H1 (cell line): ENCODE measurements around the gene FGF1. TPM values are rescaled to one million over a fixed set of nuclear protein-coding genes. Genes with fewer than 3 reads are reported as not detected.

Source experiments
- CTCF ChIA-PET: fragments of 300-600 bp; sonication (Branson Sonifier 250); formaldehyde crosslinking; loops from one replicate; lab custom pipeline; 2021; ENCODE audit not compliant: partially characterized antibody; lab: Charles Lee
- POLR2A ChIA-PET: fragments of 300-600 bp; sonication (Branson Sonifier 250); formaldehyde crosslinking; loops from one replicate; lab custom pipeline; 2021; ENCODE audit warnings: inconsistent platforms; ENCODE audit not compliant: partially characterized antibody; lab: Charles Lee
- DNase-seq, 2 experiments: peaks; one replicate each; pipeline versions ENCODE4 v3.0.0 to v3.0.0-alpha.2; 2010 to 2022; ENCODE audit warnings: low spot score in 2 of 2, low read depth in 1 of 2, mixed read lengths in 1 of 2
- FAIRE-seq: peaks from 2 replicates; lab custom pipeline; 2011; peaks lifted over from hg19 to GRCh38; lab: Jason Lieb, UNC
- H2AFZ ChIP-seq: 2 replicates; pipeline ENCODE4 v1.8.1; 2012; ENCODE audit warnings: low read length, inconsistent platforms
- H2AK5ac ChIP-seq: 2 replicates; pipeline ENCODE4 v1.6.1; 2013; ENCODE audit warnings: low read depth, low read length
- H2BK120ac ChIP-seq: replicated peaks from 2 replicates; pipeline ENCODE3; 2013; ENCODE audit warnings: low read depth, low read length, inconsistent platforms
- H2BK12ac ChIP-seq: 2 replicates; pipeline ENCODE4 v1.6.1; 2013; ENCODE audit warnings: low read depth, low read length
- H2BK15ac ChIP-seq: 2 replicates; pipeline ENCODE4 v1.6.1; 2013; ENCODE audit warnings: low read length
- H2BK20ac ChIP-seq: 2 replicates; pipeline ENCODE4 v1.6.1; 2013; ENCODE audit warnings: low read length
- H2BK5ac ChIP-seq: 2 replicates; pipeline ENCODE4 v1.6.1; 2013; ENCODE audit warnings: low read depth, low read length
- H3K14ac ChIP-seq: 2 replicates; pipeline ENCODE4 v1.6.1; 2013; ENCODE audit warnings: inconsistent platforms; ENCODE audit not compliant: insufficient read length
- H3K18ac ChIP-seq: 2 replicates; pipeline ENCODE4 v1.6.1; 2013; ENCODE audit warnings: low read length; ENCODE audit errors: extremely low read depth
- H3K23ac ChIP-seq: 2 replicates; pipeline ENCODE4 v1.6.1; 2013; ENCODE audit warnings: inconsistent platforms; ENCODE audit not compliant: insufficient read length
- H3K23me2 ChIP-seq: 2 replicates; pipeline ENCODE4 v1.6.1; 2013; ENCODE audit warnings: low read depth, low read length
- H3K27ac ChIP-seq: 2 replicates; pipeline ENCODE4 v1.6.1; 2011; ENCODE audit warnings: low read depth, low read length, inconsistent platforms
- H3K27me3 ChIP-seq, 4 experiments: replicated peaks in 1 of 4; 1 replicate in 1 of 4; 2 replicates in 3 of 4; pipeline versions ENCODE4 v1.6.1 to v1.8.1; 2011 to 2013; ENCODE audit warnings: low read length in 3 of 4, mild to moderate bottlenecking in 3 of 4, inconsistent platforms in 2 of 4, mixed read lengths in 2 of 4, moderate library complexity in 1 of 4; ENCODE audit not compliant: control insufficient read depth in 3 of 4, insufficient read depth in 3 of 4; ENCODE audit errors: extremely low read depth in 1 of 4
- H3K36me3 ChIP-seq, 4 experiments: 2 replicates each; pipeline versions ENCODE4 v1.6.1 to v1.8.1; 2011 to 2013; ENCODE audit warnings: mild to moderate bottlenecking in 4 of 4, low read length in 3 of 4, moderate library complexity in 2 of 4, control low read depth in 1 of 4, inconsistent platforms in 1 of 4; ENCODE audit not compliant: insufficient read depth in 4 of 4, control insufficient read depth in 2 of 4
- H3K4ac ChIP-seq: replicated peaks from 2 replicates; pipeline ENCODE3; 2013; ENCODE audit warnings: low read length, low read depth, mixed read lengths, inconsistent platforms; ENCODE audit not compliant: insufficient read length
- H3K4me1 ChIP-seq, 4 experiments: replicated peaks in 1 of 4; 1 replicate in 1 of 4; 2 replicates in 3 of 4; pipeline versions ENCODE4 v1.6.1 to v1.8.1; 2011 to 2013; ENCODE audit warnings: low read length in 3 of 4, inconsistent platforms in 2 of 4, mixed read lengths in 1 of 4; ENCODE audit not compliant: insufficient read depth in 4 of 4, control insufficient read depth in 3 of 4
- H3K4me2 ChIP-seq, 2 experiments: 2 replicates each; pipeline versions ENCODE4 v1.6.1 to v1.8.1; 2011 to 2013; ENCODE audit warnings: low read depth in 2 of 2, low read length in 2 of 2, control low read depth in 1 of 2, inconsistent platforms in 1 of 2, mild to moderate bottlenecking in 1 of 2; ENCODE audit not compliant: insufficient read depth in 1 of 2
- H3K4me3 ChIP-seq, 4 experiments: fragments of 200-600, 300-600 bp in 1 of 4; sonication (generic), shearing (Covaris generic), sonication (Bioruptor Twin) in 1 of 4; 2 replicates each; pipeline versions ENCODE4 v1.5.1 to v1.8.1; 2011 to 2016; ENCODE audit warnings: low read length in 4 of 4, low read depth in 3 of 4, control low read depth in 2 of 4, inconsistent platforms in 2 of 4, mild to moderate bottlenecking in 2 of 4, mixed read lengths in 1 of 4, moderate library complexity in 1 of 4; ENCODE audit not compliant: insufficient read depth in 2 of 4; ENCODE audit errors: extremely low read depth in 1 of 4
- H3K56ac ChIP-seq: replicated peaks from 2 replicates; pipeline ENCODE3; 2013; ENCODE audit warnings: low read depth, mild to moderate bottlenecking, mixed read lengths, low read length, inconsistent platforms; ENCODE audit not compliant: insufficient read length
- H3K79me1 ChIP-seq: 2 replicates; pipeline ENCODE4 v1.6.1; 2013; ENCODE audit warnings: low read depth, low read length, control low read depth
- H3K79me2 ChIP-seq, 2 experiments: 2 replicates each; pipeline versions ENCODE4 v1.6.1 to v1.8.1; 2012 to 2013; ENCODE audit warnings: low read length in 2 of 2, mild to moderate bottlenecking in 2 of 2, inconsistent platforms in 1 of 2; ENCODE audit not compliant: insufficient read depth in 2 of 2, control insufficient read depth in 1 of 2
- H3K9ac ChIP-seq, 4 experiments: replicated peaks in 1 of 4; 1 replicate in 1 of 4; 2 replicates in 3 of 4; pipeline versions ENCODE4 v1.6.1 to v1.8.1; 2011 to 2013; ENCODE audit warnings: low read depth in 3 of 4, low read length in 3 of 4, control low read depth in 2 of 4, mild to moderate bottlenecking in 2 of 4, moderate library complexity in 2 of 4, inconsistent platforms in 1 of 4; ENCODE audit errors: extremely low read depth in 1 of 4
- H3K9me3 ChIP-seq, 2 experiments: 2 replicates each; pipeline versions ENCODE4 v1.6.1 to v1.8.1; 2012 to 2013; ENCODE audit warnings: mild to moderate bottlenecking in 2 of 2, moderate library complexity in 2 of 2, control low read depth in 1 of 2, inconsistent platforms in 1 of 2, low read depth in 1 of 2, low read length in 1 of 2, mixed read lengths in 1 of 2; ENCODE audit not compliant: insufficient read depth in 2 of 2
- H4K20me1 ChIP-seq, 2 experiments: replicated peaks in 1 of 2; 2 replicates each; pipeline versions ENCODE3 to v1.8.1; 2011 to 2013; ENCODE audit warnings: inconsistent platforms in 2 of 2, low read length in 2 of 2, mild to moderate bottlenecking in 1 of 2; ENCODE audit not compliant: insufficient read depth in 2 of 2, control insufficient read depth in 1 of 2
- H4K5ac ChIP-seq: 2 replicates; pipeline ENCODE4 v1.6.1; 2013; ENCODE audit warnings: low read length, low read depth, mixed read lengths, inconsistent platforms; ENCODE audit not compliant: insufficient read length
- H4K8ac ChIP-seq: 2 replicates; pipeline ENCODE4 v1.8.0; 2013; ENCODE audit warnings: mild to moderate bottlenecking, moderate library complexity, low read length, inconsistent platforms; ENCODE audit not compliant: insufficient read depth; ENCODE audit errors: extremely low read depth
- H4K91ac ChIP-seq: replicated peaks from 2 replicates; pipeline ENCODE3; 2013; ENCODE audit warnings: low read length, mixed read lengths, inconsistent platforms; ENCODE audit not compliant: insufficient read length
- POU5F1 ChIP-seq: IDR thresholded peaks from 2 replicates; pipeline ENCODE4 v1.6.1; 2011; ENCODE audit warnings: low read depth, mild to moderate bottlenecking, low read length, moderate library complexity
- RAD21 ChIP-seq, 2 experiments: IDR thresholded peaks in 1 of 2; conservative IDR thresholded peaks in 1 of 2; 2 replicates each; pipeline ENCODE4 v1.6.1; 2011; ENCODE audit warnings: low read depth in 2 of 2, low read length in 2 of 2, improper control_type of control experiment in 1 of 2, inconsistent platforms in 1 of 2, mild to moderate bottlenecking in 1 of 2, moderate library complexity in 1 of 2
- WGBS, 2 experiments: shearing (Covaris generic) in 1 of 2; methylation state at CpG; one replicate each; pipeline versions ENCODE4 v1.1.6 to v1.1.7; 2013 to 2015; ENCODE audit warnings: low lambda C conversion rate in 2 of 2, mixed read lengths in 2 of 2, inconsistent platforms in 1 of 2, low coverage in 1 of 2, missing lambda C conversion rate in 1 of 2; ENCODE audit not compliant: insufficient replicate concordance in 2 of 2, insufficient coverage in 1 of 2, insufficient read length in 1 of 2; ENCODE audit errors: extremely low coverage in 1 of 2, missing lambda C conversion rate in 1 of 2; 5-methylcytosine and 5-hydroxymethylcytosine counted together
- polyA plus RNA-seq, 7 experiments: library from polyadenylated mRNA; depleted of rRNA in 3 of 7; stranded (reverse) in 5 of 7; unstranded in 2 of 7; fragments of >200 nt in 5 of 7; fragments of 200-250 nt in 2 of 7; gene quantifications; 1 replicate in 5 of 7; 2 replicates in 1 of 7; 4 replicates in 1 of 7; pipeline versions ENCODE4 v1.2.1 to v1.2.3, GENCODE V29; 2011 to 2013; ENCODE audit warnings: missing spikeins in 2 of 7, mixed read lengths in 2 of 7
- total RNA-seq: library from RNA; stranded (reverse); fragmentation: NEBNext Ultra II Directional; extraction: Animal tissue kit (Norgen Biotek cat#: 25700); gene quantifications from 2 replicates; pipeline ENCODE4 v1.2.1, GENCODE V29; 2021
- TF ChIP-seq, protein P1 (sequence below), 3 experiments: IDR thresholded peaks; 1 replicate in 2 of 3; 2 replicates in 1 of 3; pipeline versions ENCODE4 v1.5.1 to v1.6.1; 2011; ENCODE audit warnings: low read length in 3 of 3, mild to moderate bottlenecking in 3 of 3, inconsistent platforms in 2 of 3, low read depth in 1 of 3, moderate library complexity in 1 of 3; ENCODE audit not compliant: insufficient read depth in 1 of 3; ENCODE audit errors: control extremely low read depth in 1 of 3

The FGF1 gene
- total and polyA plus RNA-seq, 2 of the 8 experiments (the other 6 are each of a cell fraction or from before 2014, with no cell fraction given): 0.30 to 0.50 TPM

DNA sequence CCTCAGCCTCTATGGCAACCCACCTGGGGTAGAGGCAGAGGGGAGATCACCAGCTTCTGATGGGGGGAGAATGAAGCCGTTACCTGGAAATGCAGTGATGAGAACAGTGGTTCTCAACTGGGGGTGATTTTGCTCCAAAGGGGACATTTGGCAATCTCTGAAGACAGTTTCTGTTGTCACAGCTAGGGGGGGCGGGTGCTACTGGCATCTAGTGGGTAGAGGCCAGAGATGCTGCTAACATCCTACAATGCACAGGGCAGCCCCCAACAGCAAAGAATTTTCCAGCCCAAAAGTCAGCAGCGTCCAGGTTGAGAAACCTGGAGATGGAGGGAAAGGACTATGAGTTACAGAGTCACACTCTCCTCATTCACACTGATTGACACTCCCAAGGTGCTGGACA is 84.5 kb downstream of the FGF1 start:
- TF ChIP-seq RAD21 (IDR thresholded peaks at IDR 0.05 in 1 of 2, conservative IDR thresholded peaks at IDR 0.05 in 1 of 2; ENCODE audit: low read depth in 2 of 2, low read length in 2 of 2) (peak in 1 of 2 experiments; percentile 52; a peak in 2 of 4 replicates), POU5F1 (no peak)
- TF ChIP-seq, protein P1, sequence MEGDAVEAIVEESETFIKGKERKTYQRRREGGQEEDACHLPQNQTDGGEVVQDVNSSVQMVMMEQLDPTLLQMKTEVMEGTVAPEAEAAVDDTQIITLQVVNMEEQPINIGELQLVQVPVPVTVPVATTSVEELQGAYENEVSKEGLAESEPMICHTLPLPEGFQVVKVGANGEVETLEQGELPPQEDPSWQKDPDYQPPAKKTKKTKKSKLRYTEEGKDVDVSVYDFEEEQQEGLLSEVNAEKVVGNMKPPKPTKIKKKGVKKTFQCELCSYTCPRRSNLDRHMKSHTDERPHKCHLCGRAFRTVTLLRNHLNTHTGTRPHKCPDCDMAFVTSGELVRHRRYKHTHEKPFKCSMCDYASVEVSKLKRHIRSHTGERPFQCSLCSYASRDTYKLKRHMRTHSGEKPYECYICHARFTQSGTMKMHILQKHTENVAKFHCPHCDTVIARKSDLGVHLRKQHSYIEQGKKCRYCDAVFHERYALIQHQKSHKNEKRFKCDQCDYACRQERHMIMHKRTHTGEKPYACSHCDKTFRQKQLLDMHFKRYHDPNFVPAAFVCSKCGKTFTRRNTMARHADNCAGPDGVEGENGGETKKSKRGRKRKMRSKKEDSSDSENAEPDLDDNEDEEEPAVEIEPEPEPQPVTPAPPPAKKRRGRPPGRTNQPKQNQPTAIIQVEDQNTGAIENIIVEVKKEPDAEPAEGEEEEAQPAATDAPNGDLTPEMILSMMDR (IDR thresholded peaks at IDR 0.05; ENCODE audit: control extremely low read depth in 1 of 3, insufficient read depth in 1 of 3, low read depth in 1 of 3, low read length in 3 of 3): peak; percentile 43 to 58 (median 50)
- Histone ChIP-seq H2AK5ac (no peak overlapping the region), H2BK5ac (peak overlapping the region; percentile 67; the same call in 1 of the 2 replicates), H3K27ac (no peak overlapping the region), H3K79me1 (no peaks in the 10 kb centered on the region), H2BK120ac (no peak overlapping the region), H3K4me2 (no peak overlapping the region), H3K9ac (no peak overlapping the region), H4K20me1 (no peaks in the 10 kb centered on the region), H3K23ac (no peak overlapping the region), H4K91ac (no peak overlapping the region), H3K9me3 (no peaks in the 10 kb centered on the region), H2BK20ac (no peak overlapping the region), H3K23me2 (no peaks in the 10 kb centered on the region; the same call in 1 of the 2 replicates), H2BK15ac (peak overlapping the region; percentile 50; the same call in 1 of the 2 replicates), H3K79me2 (no peaks in the 10 kb centered on the region), H3K4ac (no peak overlapping the region), H2BK12ac (0 out of 2 replicates have a peak overlapping the region, but pooled peaks have one; percentile 7), H3K56ac (no peak overlapping the region), H3K36me3 (no peaks in the 10 kb centered on the region), H3K4me1 (no peaks in the 10 kb centered on the region; a peak in 1 of 7 replicates), H3K4me3 (no peak overlapping the region), H3K27me3 (no peaks in the 10 kb centered on the region), H2AFZ (no peak overlapping the region), H4K8ac (no peak overlapping the region), H4K5ac (no peak overlapping the region), H3K18ac (no peak overlapping the region), H3K14ac (no peak overlapping the region)
- CTCF ChIA-PET: interaction anchor here (0.6 to 10.4 kb wide), 5 partner anchors 10 to 233 kb away, joined by 3 to 68 read pairs (median 10); no protein-coding TSS in a partner anchor
- FAIRE-seq: no peak
- DNase-seq: peak in 1 of 2 experiments; percentile 55
- POLR2A ChIA-PET: no interaction called here
- WGBS, 2 experiments: 71% methylated on average over 3 of the region's 3 CpGs; no CpG with 5 or more reads in 1 of the 2 experiments
